ENCODE measurements around the gene MMP2.

DNA sequence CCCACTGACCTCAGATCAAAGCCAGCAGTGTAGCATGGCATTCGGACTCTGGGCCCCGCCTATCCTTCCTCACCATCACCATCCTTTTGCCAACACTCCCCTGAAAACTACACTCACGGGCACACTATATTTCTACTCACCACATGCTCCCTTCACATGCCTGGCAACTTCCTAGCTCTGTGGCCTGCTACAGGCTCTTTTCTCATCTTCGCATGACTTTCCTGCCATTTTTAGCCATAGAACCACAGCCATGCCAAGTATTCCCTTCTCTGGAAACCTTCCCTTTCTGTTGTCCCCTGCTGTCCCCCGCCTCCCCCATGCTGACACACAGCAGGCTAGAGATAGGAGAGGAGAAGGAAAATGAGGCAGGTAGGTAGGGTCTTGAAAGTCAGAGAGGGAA, 45.5 kb upstream of the MMP2 start:
- TF ChIP-seq POLR2A (IDR thresholded peaks at IDR 0.05) = no peak
- TF ChIP-seq, protein P1, sequence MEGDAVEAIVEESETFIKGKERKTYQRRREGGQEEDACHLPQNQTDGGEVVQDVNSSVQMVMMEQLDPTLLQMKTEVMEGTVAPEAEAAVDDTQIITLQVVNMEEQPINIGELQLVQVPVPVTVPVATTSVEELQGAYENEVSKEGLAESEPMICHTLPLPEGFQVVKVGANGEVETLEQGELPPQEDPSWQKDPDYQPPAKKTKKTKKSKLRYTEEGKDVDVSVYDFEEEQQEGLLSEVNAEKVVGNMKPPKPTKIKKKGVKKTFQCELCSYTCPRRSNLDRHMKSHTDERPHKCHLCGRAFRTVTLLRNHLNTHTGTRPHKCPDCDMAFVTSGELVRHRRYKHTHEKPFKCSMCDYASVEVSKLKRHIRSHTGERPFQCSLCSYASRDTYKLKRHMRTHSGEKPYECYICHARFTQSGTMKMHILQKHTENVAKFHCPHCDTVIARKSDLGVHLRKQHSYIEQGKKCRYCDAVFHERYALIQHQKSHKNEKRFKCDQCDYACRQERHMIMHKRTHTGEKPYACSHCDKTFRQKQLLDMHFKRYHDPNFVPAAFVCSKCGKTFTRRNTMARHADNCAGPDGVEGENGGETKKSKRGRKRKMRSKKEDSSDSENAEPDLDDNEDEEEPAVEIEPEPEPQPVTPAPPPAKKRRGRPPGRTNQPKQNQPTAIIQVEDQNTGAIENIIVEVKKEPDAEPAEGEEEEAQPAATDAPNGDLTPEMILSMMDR (IDR thresholded peaks at IDR 0.05) = no peak
